ENCODE measurements around the gene BEND5. TPM values are rescaled to one million over a fixed set of nuclear protein-coding genes. Genes with fewer than 3 reads are reported as not detected.

The BEND5 gene
- total and polyA plus RNA-seq, 8 donors = 1.0 to 48.2 (median 3.6) TPM

DNA sequence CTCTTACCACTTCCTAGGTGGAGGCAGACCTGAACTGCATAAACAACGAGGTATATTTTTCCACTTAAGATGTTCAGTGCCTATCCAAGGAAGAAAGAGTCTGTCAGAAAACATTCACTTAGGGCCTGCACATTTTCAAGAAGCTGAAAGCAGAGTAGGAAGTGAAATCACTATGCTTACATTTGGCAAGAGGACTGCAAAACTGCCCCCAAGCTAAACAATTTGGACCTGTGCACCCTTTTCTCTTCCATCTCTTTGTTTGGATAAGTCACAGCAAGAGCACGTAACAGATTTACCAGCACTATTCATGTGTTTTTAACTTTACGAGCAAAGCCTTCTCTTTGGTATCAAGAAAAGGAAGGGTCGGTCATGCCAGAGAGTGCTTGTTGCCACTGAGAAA is 13.2 kb upstream of the BEND5 start:
- Histone ChIP-seq H3K36me3 (no peaks in the 10 kb centered on the region), H3K4me3 (no peak overlapping the region), H3K27ac (peak overlapping the region in 1 of 5 donors; percentile 3), H3K27me3 (no peaks in the 10 kb centered on the region), H3K4me1 (peaks cover 0 to 16% (median 0%) of the 10 kb centered on the region in 4 donors), H3K9me3 (no peaks in the 10 kb centered on the region)
- DNase-seq = peak in 1 of 2 donors; percentile 44
- intact Hi-C loops (cut with DNase I; ENCODE audit: low total_unique reads) = no loop called here
- WGBS, 5 donors = 61 to 75% (median 71%) methylated on average over 4 of the region's 4 CpGs
- TF ChIP-seq POLR2AphosphoS5 (IDR thresholded peaks at IDR 0.05) = peak in 1 of 3 donors; percentile 14
- no peak for TF ChIP-seq EP300 (IDR thresholded peaks at IDR 0.05)

DNA sequence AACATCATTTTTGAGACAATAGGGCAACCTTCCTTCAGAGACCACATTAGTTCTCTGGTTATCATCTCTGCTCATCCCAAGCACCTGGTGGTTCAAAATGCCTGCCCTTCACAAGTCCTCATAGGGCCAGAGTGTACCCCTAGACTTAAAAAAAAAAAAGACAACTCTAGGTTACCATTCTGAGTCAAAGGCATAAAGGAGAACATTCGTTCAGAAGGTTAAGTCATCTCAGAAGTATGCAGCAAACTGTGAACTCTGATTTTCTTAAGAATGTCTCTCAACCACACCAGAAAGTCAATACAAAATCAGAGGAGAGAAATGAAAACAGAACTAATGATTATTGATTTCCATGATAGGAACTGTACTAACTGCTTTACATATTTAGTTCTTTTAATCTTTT is 9.2 kb upstream of the BEND5 start:
- DNase-seq = no peak
- intact Hi-C loops (cut with DNase I; ENCODE audit: low total_unique reads) = no loop called here
- H3K4me3 ChIP-seq = no peak overlapping the region
- 79 to 95% (median 88%) methylated on average over 1 of the region's 1 CpG for WGBS, 5 donors
- H3K36me3 ChIP-seq = no peaks in the 10 kb centered on the region
- no peak overlapping the region for H3K27ac ChIP-seq
- H3K27me3 ChIP-seq = no peaks in the 10 kb centered on the region
- TF ChIP-seq POLR2AphosphoS5 (IDR thresholded peaks at IDR 0.05) (no peak), POLR2A (IDR thresholded peaks at IDR 0.05) (no peak), EP300 (IDR thresholded peaks at IDR 0.05) (no peak)
- TF ChIP-seq, protein P1, sequence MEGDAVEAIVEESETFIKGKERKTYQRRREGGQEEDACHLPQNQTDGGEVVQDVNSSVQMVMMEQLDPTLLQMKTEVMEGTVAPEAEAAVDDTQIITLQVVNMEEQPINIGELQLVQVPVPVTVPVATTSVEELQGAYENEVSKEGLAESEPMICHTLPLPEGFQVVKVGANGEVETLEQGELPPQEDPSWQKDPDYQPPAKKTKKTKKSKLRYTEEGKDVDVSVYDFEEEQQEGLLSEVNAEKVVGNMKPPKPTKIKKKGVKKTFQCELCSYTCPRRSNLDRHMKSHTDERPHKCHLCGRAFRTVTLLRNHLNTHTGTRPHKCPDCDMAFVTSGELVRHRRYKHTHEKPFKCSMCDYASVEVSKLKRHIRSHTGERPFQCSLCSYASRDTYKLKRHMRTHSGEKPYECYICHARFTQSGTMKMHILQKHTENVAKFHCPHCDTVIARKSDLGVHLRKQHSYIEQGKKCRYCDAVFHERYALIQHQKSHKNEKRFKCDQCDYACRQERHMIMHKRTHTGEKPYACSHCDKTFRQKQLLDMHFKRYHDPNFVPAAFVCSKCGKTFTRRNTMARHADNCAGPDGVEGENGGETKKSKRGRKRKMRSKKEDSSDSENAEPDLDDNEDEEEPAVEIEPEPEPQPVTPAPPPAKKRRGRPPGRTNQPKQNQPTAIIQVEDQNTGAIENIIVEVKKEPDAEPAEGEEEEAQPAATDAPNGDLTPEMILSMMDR (IDR thresholded peaks at IDR 0.05) = no peak
- peaks cover 0 to 6% (median 0%) of the 10 kb centered on the region in 4 donors for H3K4me1 ChIP-seq
- H3K9me3 ChIP-seq = no peaks in the 10 kb centered on the region

DNA sequence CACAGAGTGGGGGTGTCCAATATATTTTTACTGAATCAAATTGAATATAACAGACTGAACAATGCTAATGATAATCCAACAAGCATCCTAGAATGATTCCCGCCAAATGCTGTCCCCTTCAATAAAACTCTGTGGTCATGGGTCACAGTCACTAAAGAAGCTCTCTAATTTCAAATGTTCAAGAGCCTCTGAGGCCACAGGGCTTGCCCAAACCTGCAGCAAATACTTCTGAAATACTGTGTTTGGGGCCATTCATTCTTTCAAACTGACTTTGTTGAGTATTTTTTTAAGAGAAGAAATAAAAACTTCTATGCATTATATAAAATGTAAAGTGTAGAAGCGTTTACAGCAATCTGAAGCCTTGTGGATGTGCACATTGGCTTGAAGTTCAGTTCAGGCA is 7.6 kb upstream of the BEND5 start:
- H3K27me3 ChIP-seq = no peaks in the 10 kb centered on the region
- H3K4me3 ChIP-seq = no peak overlapping the region
- H3K4me1 ChIP-seq = no peaks in the 10 kb centered on the region
- no peaks in the 10 kb centered on the region for H3K9me3 ChIP-seq
- H3K36me3 ChIP-seq = no peaks in the 10 kb centered on the region
- DNase-seq = no peak
- intact Hi-C loops (cut with DNase I; ENCODE audit: low total_unique reads) = no loop called here
- no peak overlapping the region for H3K27ac ChIP-seq
- TF ChIP-seq POLR2AphosphoS5 (IDR thresholded peaks at IDR 0.05) (no peak), POLR2A (IDR thresholded peaks at IDR 0.05) (no peak), EP300 (IDR thresholded peaks at IDR 0.05) (no peak)
- TF ChIP-seq, protein P1 (IDR thresholded peaks at IDR 0.05) = no peak
- WGBS, 5 donors = 82 to 96% (median 90%) methylated on average over 2 of the region's 2 CpGs

DNA sequence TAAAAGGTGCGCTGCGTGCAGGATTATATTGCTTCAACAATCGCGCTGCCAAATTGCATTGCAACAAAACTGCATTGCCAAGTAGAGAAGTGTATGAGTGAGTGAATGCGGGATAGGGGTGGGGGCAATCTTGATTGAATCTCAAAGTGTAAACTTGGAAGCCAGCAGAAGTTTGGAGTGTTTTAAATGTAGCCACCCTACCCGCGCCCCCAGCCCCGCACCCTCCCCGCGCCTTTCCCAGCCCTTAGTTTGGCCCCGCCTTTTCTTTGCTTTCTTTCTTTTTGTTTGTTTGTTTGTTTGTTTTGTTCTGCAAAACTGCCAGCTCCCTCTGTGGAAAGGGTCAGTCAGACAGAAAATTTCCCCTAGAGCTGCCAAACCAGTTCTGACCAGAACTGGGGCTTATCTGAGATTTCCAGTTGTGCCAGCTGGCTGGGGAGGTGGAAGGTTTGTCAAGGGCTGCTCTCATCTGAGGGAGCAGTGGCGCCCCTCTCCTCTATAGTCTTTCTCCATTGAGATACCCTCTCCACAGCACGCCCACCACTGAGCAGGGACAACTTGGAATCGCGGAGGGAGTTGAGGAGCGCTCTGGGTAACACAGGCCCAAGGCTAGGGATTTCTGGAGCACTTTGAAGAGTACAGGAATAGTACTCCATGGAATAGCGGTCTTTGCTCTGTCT is 666 bp upstream of the BEND5 start:
- intact Hi-C loops (cut with DNase I; ENCODE audit: low total_unique reads) = no loop called here
- Histone ChIP-seq H3K4me1 (peaks cover 0 to 38% (median 24%) of the 10 kb centered on the region in 4 donors), H3K27me3 (no peaks in the 10 kb centered on the region), H3K36me3 (no peaks in the 10 kb centered on the region), H3K9me3 (no peaks in the 10 kb centered on the region), H3K27ac (peak overlapping the region in 2 of 5 donors; percentile 76 to 87), H3K4me3 (peak overlapping the region; percentile 67 to 81 (median 78))
- WGBS, 5 donors = 4 to 8% (median 6%) methylated on average over 12 to 17 of the region's 17 CpGs
- DNase-seq = peak; percentile 42 to 76
- TF ChIP-seq POLR2AphosphoS5 (IDR thresholded peaks at IDR 0.05) (no peak), EP300 (IDR thresholded peaks at IDR 0.05) (no peak), POLR2A (IDR thresholded peaks at IDR 0.05) (no peak)
- TF ChIP-seq, protein P1 (IDR thresholded peaks at IDR 0.05) = no peak

GRCh38 chr1:48775831-48776392 is 779 bp downstream of the BEND5 start:
- Histone ChIP-seq H3K27me3 (no peaks in the 10 kb centered on the region), H3K27ac (peak overlapping the region; percentile 68 to 87 (median 82)), H3K4me3 (peak overlapping the region; percentile 67 to 81 (median 78)), H3K9me3 (no peaks in the 10 kb centered on the region), H3K36me3 (no peaks in the 10 kb centered on the region), H3K4me1 (peaks cover 0 to 49% (median 32%) of the 10 kb centered on the region in 4 donors)
- peak in 1 of 2 donors; percentile 46 for DNase-seq
- intact Hi-C loops (cut with DNase I; ENCODE audit: low total_unique reads) = no loop called here
- TF ChIP-seq, protein P1 (IDR thresholded peaks at IDR 0.05) = no peak
- TF ChIP-seq POLR2A (IDR thresholded peaks at IDR 0.05) (no peak), EP300 (IDR thresholded peaks at IDR 0.05) (no peak), POLR2AphosphoS5 (IDR thresholded peaks at IDR 0.05) (no peak)
- 4 to 20% (median 6%) methylated on average over 7 of the region's 7 CpGs for WGBS, 5 donors

Measured in stomach (tissue), 9 donors.